ENCODE measurements around the gene B4GALT2.

Gene B4GALT2

DNA sequence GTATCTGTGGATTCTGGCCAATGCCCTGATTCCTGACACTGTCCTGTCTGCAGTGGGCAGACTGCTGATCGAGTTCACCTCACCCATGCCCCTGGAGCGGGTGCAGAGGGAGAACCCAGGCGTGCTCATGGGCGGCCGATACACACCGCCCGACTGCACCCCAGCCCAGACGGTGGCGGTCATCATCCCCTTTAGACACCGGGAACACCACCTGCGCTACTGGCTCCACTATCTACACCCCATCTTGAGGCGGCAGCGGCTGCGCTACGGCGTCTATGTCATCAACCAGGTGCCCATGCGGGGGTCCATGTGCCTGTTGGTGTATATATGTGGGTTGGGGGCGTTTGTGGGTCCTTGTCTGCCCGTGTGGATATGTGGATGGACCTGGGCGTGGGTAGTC, 2.6 kb downstream of the B4GALT2 start:
- Histone ChIP-seq H3K36me3 (ENCODE audit: control insufficient read depth, insufficient read depth, low read length) (peaks cover 16% of the 10 kb centered on the region), H3K27me3 (replicated peaks; ENCODE audit: control insufficient read depth, insufficient read depth, low read length) (no peaks in the 10 kb centered on the region), H3K4me3 (replicated peaks; ENCODE audit: low read depth, low read length) (no peak overlapping the region)
- DNase-seq (ENCODE audit: extremely low read depth, insufficient read length): no peak
- TF ChIP-seq, protein P1, sequence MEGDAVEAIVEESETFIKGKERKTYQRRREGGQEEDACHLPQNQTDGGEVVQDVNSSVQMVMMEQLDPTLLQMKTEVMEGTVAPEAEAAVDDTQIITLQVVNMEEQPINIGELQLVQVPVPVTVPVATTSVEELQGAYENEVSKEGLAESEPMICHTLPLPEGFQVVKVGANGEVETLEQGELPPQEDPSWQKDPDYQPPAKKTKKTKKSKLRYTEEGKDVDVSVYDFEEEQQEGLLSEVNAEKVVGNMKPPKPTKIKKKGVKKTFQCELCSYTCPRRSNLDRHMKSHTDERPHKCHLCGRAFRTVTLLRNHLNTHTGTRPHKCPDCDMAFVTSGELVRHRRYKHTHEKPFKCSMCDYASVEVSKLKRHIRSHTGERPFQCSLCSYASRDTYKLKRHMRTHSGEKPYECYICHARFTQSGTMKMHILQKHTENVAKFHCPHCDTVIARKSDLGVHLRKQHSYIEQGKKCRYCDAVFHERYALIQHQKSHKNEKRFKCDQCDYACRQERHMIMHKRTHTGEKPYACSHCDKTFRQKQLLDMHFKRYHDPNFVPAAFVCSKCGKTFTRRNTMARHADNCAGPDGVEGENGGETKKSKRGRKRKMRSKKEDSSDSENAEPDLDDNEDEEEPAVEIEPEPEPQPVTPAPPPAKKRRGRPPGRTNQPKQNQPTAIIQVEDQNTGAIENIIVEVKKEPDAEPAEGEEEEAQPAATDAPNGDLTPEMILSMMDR (IDR thresholded peaks at IDR 0.05; ENCODE audit: insufficient read depth, low read length, poor library complexity, severe bottlenecking): no peak

DNA sequence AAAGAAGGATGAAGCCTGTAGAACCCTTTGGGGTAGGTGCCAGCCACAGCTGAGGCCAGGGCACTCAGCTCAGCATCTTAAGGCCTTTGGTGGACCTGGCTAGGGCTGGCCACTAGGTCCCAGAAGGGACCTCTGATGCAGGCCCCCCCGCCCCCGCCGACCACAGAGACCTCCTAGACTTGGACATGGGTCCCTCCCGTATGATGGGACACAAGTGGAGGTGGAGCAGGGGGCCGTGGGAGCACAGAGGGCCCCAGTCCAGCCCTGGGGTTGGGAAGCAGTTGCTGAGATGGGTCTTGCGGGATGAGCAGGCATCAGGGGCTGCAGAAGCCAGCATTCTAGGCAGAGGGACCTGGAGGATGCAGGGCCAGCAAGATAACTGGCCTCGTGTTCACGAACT, 3.2 kb downstream of the B4GALT2 start:
- Histone ChIP-seq H3K27me3 (replicated peaks; ENCODE audit: control insufficient read depth, insufficient read depth, low read length) (no peaks in the 10 kb centered on the region), H3K36me3 (ENCODE audit: control insufficient read depth, insufficient read depth, low read length) (peaks cover 12% of the 10 kb centered on the region), H3K4me3 (replicated peaks; ENCODE audit: low read depth, low read length) (no peak overlapping the region)
- DNase-seq (ENCODE audit: extremely low read depth, insufficient read length): no peak
- TF ChIP-seq, protein P1 (IDR thresholded peaks at IDR 0.05; ENCODE audit: insufficient read depth, low read length, poor library complexity, severe bottlenecking): no peak

DNA sequence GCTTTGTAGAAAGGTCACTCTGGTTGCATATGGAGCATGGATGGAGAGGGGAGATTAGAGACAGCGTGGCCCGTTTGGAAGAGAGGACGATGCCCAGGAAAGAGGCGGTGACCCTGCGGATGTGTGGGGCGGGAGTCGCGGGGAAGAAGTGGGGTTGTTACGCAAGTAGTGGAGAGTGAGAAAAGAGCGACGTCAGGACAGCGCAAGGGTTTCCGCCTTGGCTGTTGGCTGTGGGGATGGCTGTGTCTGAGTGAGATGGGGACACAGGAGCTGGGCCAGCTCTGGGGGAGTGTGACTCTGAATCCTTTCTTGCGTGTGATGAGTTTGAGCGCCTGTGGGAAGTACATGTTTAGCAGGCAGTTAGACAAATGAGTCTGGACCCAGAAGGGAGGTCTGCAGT, 3.8 kb downstream of the B4GALT2 start:
- peaks cover 10% of the 10 kb centered on the region for H3K36me3 ChIP-seq (ENCODE audit: control insufficient read depth, insufficient read depth, low read length)
- no peaks in the 10 kb centered on the region for H3K27me3 ChIP-seq (replicated peaks; ENCODE audit: control insufficient read depth, insufficient read depth, low read length)
- no peak for DNase-seq (ENCODE audit: extremely low read depth, insufficient read length)
- TF ChIP-seq, protein P1 (IDR thresholded peaks at IDR 0.05; ENCODE audit: insufficient read depth, low read length, poor library complexity, severe bottlenecking): no peak
- no peak overlapping the region for H3K4me3 ChIP-seq (replicated peaks; ENCODE audit: low read depth, low read length)

DNA sequence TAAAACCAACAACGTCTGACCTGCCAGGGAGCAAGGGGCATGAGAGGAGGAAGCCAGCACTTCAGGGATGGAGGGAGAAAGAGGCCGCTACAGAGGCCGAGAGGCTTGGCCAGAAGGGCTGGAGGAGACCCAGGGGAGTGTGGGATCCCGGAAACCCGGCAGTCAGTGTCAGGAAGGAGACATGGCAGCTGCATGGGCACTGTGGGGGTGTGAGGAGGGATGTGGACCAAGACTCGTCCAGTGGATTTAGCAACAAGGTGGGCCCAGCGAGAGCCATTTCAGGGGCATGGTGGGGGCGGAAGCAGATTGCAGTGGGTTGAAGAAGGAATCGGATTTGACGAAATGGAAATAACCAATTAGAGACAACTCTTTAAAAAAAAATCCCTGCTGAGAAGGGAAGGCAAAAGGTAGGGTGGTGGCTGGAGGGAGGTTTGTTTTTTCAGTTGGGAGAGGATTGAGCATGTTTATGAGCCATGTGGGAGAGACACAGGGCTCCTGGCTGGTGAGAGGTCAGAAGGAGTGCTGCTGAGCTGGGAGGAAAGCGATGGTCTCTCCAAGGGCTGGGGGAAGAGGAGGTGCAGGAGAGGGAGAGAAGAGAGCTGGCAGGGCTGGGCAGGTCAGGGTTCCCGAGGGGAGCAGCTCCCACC, 4.4 kb downstream of the B4GALT2 start:
- TF ChIP-seq, protein P1 (IDR thresholded peaks at IDR 0.05; ENCODE audit: insufficient read depth, low read length, poor library complexity, severe bottlenecking): no peak

DNA sequence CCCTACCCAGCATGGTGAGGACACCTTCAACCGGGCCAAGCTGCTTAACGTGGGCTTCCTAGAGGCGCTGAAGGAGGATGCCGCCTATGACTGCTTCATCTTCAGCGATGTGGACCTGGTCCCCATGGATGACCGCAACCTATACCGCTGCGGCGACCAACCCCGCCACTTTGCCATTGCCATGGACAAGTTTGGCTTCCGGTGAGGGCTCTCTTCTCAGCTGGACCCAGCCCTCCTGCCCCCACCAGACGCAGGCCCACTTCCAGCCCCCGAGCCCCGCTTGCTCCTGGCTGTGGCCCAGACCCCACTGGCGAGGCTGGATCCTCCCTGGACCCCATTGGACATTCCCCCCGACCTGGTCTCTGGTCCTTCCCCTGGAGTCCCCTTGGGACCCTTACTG, 5.8 kb downstream of the B4GALT2 start:
- no peaks in the 10 kb centered on the region for H3K27me3 ChIP-seq (replicated peaks; ENCODE audit: control insufficient read depth, insufficient read depth, low read length)
- H3K4me3 ChIP-seq (replicated peaks; ENCODE audit: low read depth, low read length): no peak overlapping the region
- peaks cover 6% of the 10 kb centered on the region for H3K36me3 ChIP-seq (ENCODE audit: control insufficient read depth, insufficient read depth, low read length)
- TF ChIP-seq, protein P1 (IDR thresholded peaks at IDR 0.05; ENCODE audit: insufficient read depth, low read length, poor library complexity, severe bottlenecking): no peak
- DNase-seq (ENCODE audit: extremely low read depth, insufficient read length): no peak

More for the DNA sequence above, 4.4 kb downstream of the B4GALT2 start:
- no peak for DNase-seq (ENCODE audit: extremely low read depth, insufficient read length)
- no peak overlapping the region for H3K4me3 ChIP-seq (replicated peaks; ENCODE audit: low read depth, low read length)
- H3K36me3 ChIP-seq (ENCODE audit: control insufficient read depth, insufficient read depth, low read length): peaks cover 6% of the 10 kb centered on the region
- H3K27me3 ChIP-seq (replicated peaks; ENCODE audit: control insufficient read depth, insufficient read depth, low read length): no peaks in the 10 kb centered on the region

Measured in GM06990 (cell line).